Neural cell (in vitro differentiated cells): ENCODE data around the gene CAMK1. TPM values are rescaled to one million over a fixed set of nuclear protein-coding genes. Genes with fewer than 3 reads are reported as not detected.
A peak's percentile ranks its signal among the peaks of the same experiment; 100 is the strongest.

Experiments
- H2AFZ ChIP-seq: fragments of 200-600, 300-800 bp; sonication (generic), shearing (Covaris generic); 2 replicates; pipeline ENCODE4 v1.6.0; 2014; ENCODE audit warnings: low read depth, mild to moderate bottlenecking, antibody characterized with exemption, low read length, moderate library complexity
- H3F3A ChIP-seq: fragments of 200-600 bp; shearing (Covaris generic); 2 replicates; pipeline ENCODE4 v1.6.1; 2016; ENCODE audit warnings: mild to moderate bottlenecking, moderate library complexity, mixed read lengths, antibody characterized with exemption, low read length; ENCODE audit not compliant: insufficient read depth, poor library complexity, severe bottlenecking
- H3K27ac ChIP-seq: fragments of 200-600, 300-800 bp; sonication (generic), shearing (Covaris generic); 2 replicates; pipeline ENCODE4 v1.5.1; 2014; ENCODE audit warnings: mild to moderate bottlenecking, low read length, moderate library complexity
- H3K27me3 ChIP-seq: fragments of 300-800, 200-600 bp; sonication (generic), shearing (Covaris generic); 2 replicates; pipeline ENCODE4 v1.6.0; 2014; ENCODE audit warnings: mild to moderate bottlenecking, low read depth, low read length, moderate library complexity; ENCODE audit not compliant: insufficient read depth
- H3K36me3 ChIP-seq: fragments of 300-800, 200-600 bp; sonication (generic), shearing (Covaris generic); 2 replicates; pipeline ENCODE4 v1.5.1; 2014; ENCODE audit warnings: mild to moderate bottlenecking, antibody characterized with exemption, low read length, moderate library complexity; ENCODE audit not compliant: insufficient read depth
- H3K4me2 ChIP-seq: fragments of 300-800, 200-600 bp; sonication (generic), shearing (Covaris generic); 2 replicates; pipeline ENCODE4 v1.6.0; 2014; ENCODE audit warnings: mild to moderate bottlenecking, low read length
- H3K4me3 ChIP-seq: fragments of 300-800, 200-600 bp; sonication (generic), shearing (Covaris generic); 2 replicates; pipeline ENCODE4 v1.5.1; 2014; ENCODE audit warnings: mild to moderate bottlenecking, low read length, moderate library complexity
- H3K79me2 ChIP-seq: fragments of 200-600 bp; shearing (Covaris generic); replicated peaks from 2 replicates; pipeline ENCODE4 v1.6.0; 2014; ENCODE audit warnings: mild to moderate bottlenecking, low read length, moderate library complexity; ENCODE audit not compliant: insufficient read depth
- H3K9ac ChIP-seq: fragments of 300-800, 200-600 bp; sonication (generic), shearing (Covaris generic); 2 replicates; pipeline ENCODE4 v1.6.1; 2016; ENCODE audit warnings: mild to moderate bottlenecking, low read length, mixed read lengths
- H3K9me2 ChIP-seq: fragments of 200-600 bp; shearing (Covaris generic); 2 replicates; pipeline ENCODE4 v1.6.1; 2016; ENCODE audit warnings: mild to moderate bottlenecking, low read length, mixed read lengths; ENCODE audit not compliant: insufficient read depth
- H3K9me3 ChIP-seq: fragments of 200-600, 300-800 bp; sonication (generic), shearing (Covaris generic); 2 replicates; pipeline ENCODE4 v1.6.1; 2016; ENCODE audit warnings: mild to moderate bottlenecking, mixed run types, low read length, moderate library complexity, mixed read lengths
- H4K20me1 ChIP-seq: fragments of 200-600 bp; shearing (Covaris generic); 2 replicates; pipeline ENCODE4 v1.6.1; 2016; ENCODE audit warnings: mild to moderate bottlenecking, mixed run types; ENCODE audit not compliant: insufficient read depth
- CTCF ChIP-seq: fragments of 450-650 bp; IDR thresholded peaks from 2 replicates; pipeline ENCODE4 v1.5.1; 2014; ENCODE audit warnings: antibody characterized with exemption, mild to moderate bottlenecking, moderate library complexity; ENCODE audit not compliant: poor library complexity, severe bottlenecking
- EP300 ChIP-seq: fragments of 450-650 bp; conservative IDR thresholded peaks from 2 replicates; pipeline ENCODE4 v1.6.1; 2014; ENCODE audit warnings: antibody characterized with exemption, mild to moderate bottlenecking, moderate library complexity; ENCODE audit not compliant: poor library complexity, severe bottlenecking
- EZH2 ChIP-seq: fragments of 200-600, 300-800 bp; shearing (Covaris generic), sonication (generic); IDR thresholded peaks from 2 replicates; pipeline ENCODE4 v1.6.1; 2014; ENCODE audit warnings: antibody characterized with exemption, low read length, borderline replicate concordance, mild to moderate bottlenecking; ENCODE audit not compliant: insufficient read depth, poor library complexity, severe bottlenecking
- MXI1 ChIP-seq: fragments of 450-650 bp; conservative IDR thresholded peaks from 2 replicates; pipeline ENCODE4 v1.6.1; 2014; ENCODE audit warnings: antibody characterized with exemption, mild to moderate bottlenecking; ENCODE audit not compliant: poor library complexity, severe bottlenecking
- POLR2AphosphoS5 ChIP-seq: IDR thresholded peaks from 2 replicates; pipeline ENCODE4 v1.6.1; 2012
- RAD21 ChIP-seq: fragments of 450-650 bp; conservative IDR thresholded peaks from 2 replicates; pipeline ENCODE4 v1.6.1; 2014; ENCODE audit warnings: antibody characterized with exemption, mild to moderate bottlenecking, moderate library complexity
- REST ChIP-seq: IDR thresholded peaks from 2 replicates; pipeline ENCODE4 v1.6.1; 2012; ENCODE audit warnings: borderline replicate concordance
- SMC3 ChIP-seq: fragments of 450-650 bp; conservative IDR thresholded peaks from 2 replicates; pipeline ENCODE4 v1.6.1; 2014; ENCODE audit warnings: antibody characterized with exemption, mild to moderate bottlenecking, moderate library complexity; ENCODE audit not compliant: poor library complexity
- TAF1 ChIP-seq: IDR thresholded peaks from 2 replicates; pipeline ENCODE4 v1.6.1; 2012; ENCODE audit warnings: low read depth
- polyA plus RNA-seq: library from polyadenylated mRNA; depleted of rRNA; stranded (reverse); fragments of >200 nt; gene quantifications from 2 replicates; pipeline ENCODE4 v1.2.3, GENCODE V29; 2014

CAMK1 gene
- polyA plus RNA-seq, 1 donor from 2014 or later, result 18.7 TPM

- Histone ChIP-seq H3F3A (peaks cover 4% of the 10 kb centered on the region), H3K27ac (peak within 1 kb of the TSS; percentile 85), H3K9me2 (no peaks in the 10 kb centered on the region), H2AFZ (peak within 1 kb of the TSS; percentile 85), H3K4me2 (peak within 1 kb of the TSS; percentile 99), H3K27me3 (no peaks in the 10 kb centered on the region), H3K36me3 (peaks cover 4% of the 10 kb centered on the region), H4K20me1 (no peaks in the 10 kb centered on the region), H3K9ac (peak within 1 kb of the TSS; percentile 80), H3K4me3 (peak within 1 kb of the TSS; percentile 89), H3K9me3 (no peaks in the 10 kb centered on the region), H3K79me2 (peaks cover 18% of the 10 kb centered on the region)
- TF ChIP-seq EP300, result peak; percentile 32
- TF ChIP-seq TAF1, result peak; percentile 72
- TF ChIP-seq SMC3, result peak; percentile 27
- peak; percentile 83 for TF ChIP-seq POLR2AphosphoS5
- peak; percentile 88 for TF ChIP-seq REST
- peak; percentile 75 for TF ChIP-seq MXI1
- TF ChIP-seq RAD21, result no peak
- no peak for TF ChIP-seq EZH2
- peak; percentile 25 for TF ChIP-seq CTCF
These were observed 19.8 kb downstream of the CAMK1 start, which contains the start of gene OGG1 for GRCh38 chr3:9749645-9750555. OGG1 (plus strand) TSS chr3:9749952; CDS start chr3:9750287, 335 bp downstream.

- TF ChIP-seq EZH2 (no peak), SMC3 (no peak), MXI1 (no peak), POLR2AphosphoS5 (no peak)
- Histone ChIP-seq H3K36me3 (peaks cover 4% of the 10 kb centered on the region), H3K27me3 (no peaks in the 10 kb centered on the region), H3K4me2 (peak overlapping the region; percentile 99), H3K9me2 (no peaks in the 10 kb centered on the region), H3K4me3 (peak overlapping the region; percentile 89), H2AFZ (peak overlapping the region; percentile 85), H3F3A (peaks cover 4% of the 10 kb centered on the region), H4K20me1 (no peaks in the 10 kb centered on the region), H3K9me3 (no peaks in the 10 kb centered on the region), H3K9ac (peak overlapping the region; percentile 80), H3K79me2 (peaks cover 18% of the 10 kb centered on the region), H3K27ac (peak overlapping the region; percentile 85)
These were observed 20.5 kb downstream of the CAMK1 start for GRCh38 chr3:9749296-9749644.
